Choroid plexus epithelial cell (primary cell): ENCODE data around the gene CPNE7.

Experiments used
- DNase-seq: peaks from one replicate; pipeline ENCODE4 v3.0.0-alpha.2; 2010; ENCODE audit warnings: low read depth
- H3K4me3 ChIP-seq: 2 replicates; pipeline ENCODE4 v1.5.1; 2011; ENCODE audit warnings: low read depth, mild to moderate bottlenecking, control low read depth, low read length, moderate library complexity
- CTCF ChIP-seq: conservative IDR thresholded peaks from 2 replicates; pipeline ENCODE4 v1.5.1; 2011; ENCODE audit warnings: low read depth, mild to moderate bottlenecking, control low read depth, inconsistent platforms, low read length, moderate library complexity

The CPNE7 gene

GRCh38 chr16:89545044-89545830 is 30.3 kb upstream of the CPNE7 start:
- no peak for DNase-seq
- TF ChIP-seq CTCF = no peak
- no peak overlapping the region for H3K4me3 ChIP-seq

GRCh38 chr16:89545831-89546574 is 29.6 kb upstream of the CPNE7 start:
- no peak for TF ChIP-seq CTCF
- DNase-seq = no peak
- no peak overlapping the region for H3K4me3 ChIP-seq

GRCh38 chr16:89546781-89547180 is 28.8 kb upstream of the CPNE7 start:
- TF ChIP-seq CTCF = no peak
- H3K4me3 ChIP-seq = no peak overlapping the region
- no peak for DNase-seq

GRCh38 chr16:89547291-89547690 is 28.3 kb upstream of the CPNE7 start:
- H3K4me3 ChIP-seq = no peak overlapping the region
- no peak for TF ChIP-seq CTCF
- no peak for DNase-seq

GRCh38 chr16:89547860-89548259 is 27.7 kb upstream of the CPNE7 start:
- no peak for TF ChIP-seq CTCF
- no peak for DNase-seq
- H3K4me3 ChIP-seq = no peak overlapping the region

- no peak for TF ChIP-seq CTCF
- no peak for DNase-seq
- no peak overlapping the region for H3K4me3 ChIP-seq
Measured at GRCh38 chr16:89548344-89549006, 27.1 kb upstream of the CPNE7 start.
